ENCODE results near the gene UBQLN4.

- TF ChIP-seq CTCF (IDR thresholded peaks at IDR 0.05) (no peak), EZH2phosphoT487 (IDR thresholded peaks at IDR 0.05) (no peak), EZH2 (IDR thresholded peaks at IDR 0.05) (no peak)
Observed at GRCh38 chr1:156064615-156065014, 11.0 kb upstream of the UBQLN4 start.
